IPS-11a (cell line): Measurements from ENCODE around the gene NKAIN4.
"Not testable (repeated sequence)": the region's sequence is repeated elsewhere in the genome, so short reads cannot be mapped to it uniquely, and the experiment has no call there.

Experiments
- H3K4me3 ChIP-seq: one replicate; pipeline ENCODE4 v1.5.1; 2013; ENCODE audit warnings: low read depth, low read length, control low read depth

Gene NKAIN4

GRCh38 chr20:63258781-63259180 is 4.5 kb upstream of the NKAIN4 start:
- H3K4me3 ChIP-seq, result no peak overlapping the region

GRCh38 chr20:63257629-63258028 is 3.4 kb upstream of the NKAIN4 start:
- H3K4me3 ChIP-seq, result no peak overlapping the region

- no peak overlapping the region for H3K4me3 ChIP-seq
These were observed 2.7 kb upstream of the NKAIN4 start for GRCh38 chr20:63256954-63257353.

GRCh38 chr20:63255931-63256704 is 1.9 kb upstream of the NKAIN4 start:
- H3K4me3 ChIP-seq, result no peak overlapping the region

GRCh38 chr20:63254606-63255384 is 532 bp upstream of the NKAIN4 start:
- peak overlapping the region; percentile 24 for H3K4me3 ChIP-seq

GRCh38 chr20:63253438-63254231 is 628 bp downstream of the NKAIN4 start:
- H3K4me3 ChIP-seq, result peak overlapping the region; percentile 35

- H3K4me3 ChIP-seq, result peak overlapping the region; percentile 10
These were observed 1.2 kb downstream of the NKAIN4 start for GRCh38 chr20:63253065-63253437.

GRCh38 chr20:63252284-63252711 is 2.0 kb downstream of the NKAIN4 start:
- H3K4me3 ChIP-seq, result no peak overlapping the region

- not testable (repeated sequence) for H3K4me3 ChIP-seq
These were observed 2.9 kb downstream of the NKAIN4 start for GRCh38 chr20:63251350-63251749.

GRCh38 chr20:63249891-63250290 is 4.4 kb downstream of the NKAIN4 start:
- no peak overlapping the region for H3K4me3 ChIP-seq

GRCh38 chr20:63248835-63249591 is 5.2 kb downstream of the NKAIN4 start:
- no peak overlapping the region for H3K4me3 ChIP-seq

GRCh38 chr20:63247671-63248228 is 6.5 kb downstream of the NKAIN4 start:
- no peak overlapping the region for H3K4me3 ChIP-seq

- no peak overlapping the region for H3K4me3 ChIP-seq
These were observed 7.6 kb downstream of the NKAIN4 start for GRCh38 chr20:63246490-63247288.

GRCh38 chr20:63244468-63244867 is 9.8 kb downstream of the NKAIN4 start:
- no peak overlapping the region for H3K4me3 ChIP-seq

GRCh38 chr20:63243604-63244247 is 10.5 kb downstream of the NKAIN4 start:
- no peak overlapping the region for H3K4me3 ChIP-seq

- H3K4me3 ChIP-seq, result no peak overlapping the region
These were observed 11.5 kb downstream of the NKAIN4 start for GRCh38 chr20:63242736-63243135.

- no peak overlapping the region for H3K4me3 ChIP-seq
These were observed 13.0 kb downstream of the NKAIN4 start for GRCh38 chr20:63241272-63241671.

GRCh38 chr20:63240004-63240403 is 14.3 kb downstream of the NKAIN4 start:
- H3K4me3 ChIP-seq, result no peak overlapping the region

- H3K4me3 ChIP-seq, result no peak overlapping the region
These were observed 14.8 kb downstream of the NKAIN4 start for GRCh38 chr20:63239431-63239830.
